Loucy (cell line): ENCODE data around the gene ZNRF3.
A peak's percentile ranks its signal among the peaks of the same experiment; 100 is the strongest.

Experiments
- H2AFZ ChIP-seq: fragments of 200-600 bp; sonication (generic); 2 replicates; pipeline ENCODE4 v1.6.0; 2016; ENCODE audit warnings: antibody characterized with exemption, mild to moderate bottlenecking, low read length, moderate library complexity
- H3F3A ChIP-seq: fragments of 200-600 bp; 2 replicates; pipeline ENCODE4 v1.6.0; 2016; ENCODE audit warnings: antibody characterized with exemption, low read depth, mild to moderate bottlenecking
- H3K27me3 ChIP-seq: fragments of 200-600 bp; sonication (generic); 2 replicates; pipeline ENCODE4 v1.6.1; 2014; ENCODE audit warnings: low read length, mild to moderate bottlenecking; ENCODE audit not compliant: insufficient read depth, poor library complexity, severe bottlenecking
- H3K36me3 ChIP-seq: fragments of 200-600 bp; sonication (generic); 2 replicates; pipeline ENCODE4 v1.6.1; 2016; ENCODE audit warnings: low read length; ENCODE audit not compliant: insufficient read depth
- H3K4me1 ChIP-seq: fragments of 200-600 bp; sonication (generic); 2 replicates; pipeline ENCODE4 v1.5.1; 2014; ENCODE audit warnings: low read length, mild to moderate bottlenecking; ENCODE audit not compliant: insufficient read depth, poor library complexity, severe bottlenecking
- H3K4me2 ChIP-seq: fragments of 200-600 bp; sonication (generic); 2 replicates; pipeline ENCODE4 v1.6.0; 2014; ENCODE audit warnings: antibody characterized with exemption, low read length, low read depth, mild to moderate bottlenecking; ENCODE audit not compliant: poor library complexity, severe bottlenecking
- H3K4me3 ChIP-seq: fragments of 200-600 bp; sonication (generic); 2 replicates; pipeline ENCODE4 v1.5.1; 2014; ENCODE audit warnings: low read length, mild to moderate bottlenecking, mixed read lengths; ENCODE audit not compliant: poor library complexity, severe bottlenecking
- H3K79me2 ChIP-seq: fragments of 200-600 bp; sonication (generic); 2 replicates; pipeline ENCODE4 v1.6.1; 2014; ENCODE audit warnings: low read length; ENCODE audit not compliant: insufficient read depth
- H3K9ac ChIP-seq: fragments of 200-600 bp; sonication (generic); 2 replicates; pipeline ENCODE4 v1.6.0; 2014; ENCODE audit warnings: mild to moderate bottlenecking, low read depth, low read length, moderate library complexity; ENCODE audit not compliant: poor library complexity, severe bottlenecking
- H3K9me2 ChIP-seq: fragments of 200-600 bp; sonication (generic); replicated peaks from 2 replicates; pipeline ENCODE4 v1.6.1; 2016; ENCODE audit warnings: low read depth, low read length, mixed read lengths
- H3K9me3 ChIP-seq: fragments of 200-600 bp; sonication (generic); 2 replicates; pipeline ENCODE4 v1.6.1; 2014; ENCODE audit warnings: mild to moderate bottlenecking, antibody characterized with exemption, low read length, low read depth; ENCODE audit not compliant: insufficient read depth
- H4K20me1 ChIP-seq: fragments of 200-600 bp; sonication (generic); 2 replicates; pipeline ENCODE4 v1.6.0; 2014; ENCODE audit warnings: antibody characterized with exemption, low read length, mild to moderate bottlenecking; ENCODE audit not compliant: insufficient read depth, poor library complexity, severe bottlenecking
- CTCF ChIP-seq: fragments of 200-600 bp; sonication (generic); conservative IDR thresholded peaks from 2 replicates; pipeline ENCODE4 v1.5.1; 2014; ENCODE audit warnings: mild to moderate bottlenecking, antibody characterized with exemption, low read length
- EZH2phosphoT487 ChIP-seq: fragments of 200-600 bp; IDR thresholded peaks from 2 replicates; pipeline ENCODE4 v1.6.1; 2018; ENCODE audit warnings: antibody characterized with exemption, mild to moderate bottlenecking, moderate library complexity, borderline replicate concordance

ZNRF3 gene

GRCh38 chr22:28956506-28956905 is 73.1 kb downstream of the ZNRF3 start:
- peaks cover 29% of the 10 kb centered on the region for H3K27me3 ChIP-seq
- no peaks in the 10 kb centered on the region for H3K9me3 ChIP-seq
- H3K4me2 ChIP-seq: peak overlapping the region; percentile 53
- no peaks in the 10 kb centered on the region for H3K36me3 ChIP-seq
- H3K9me2 ChIP-seq: no peaks in the 10 kb centered on the region
- peak overlapping the region; percentile 18 for H3K4me3 ChIP-seq
- H3K4me1 ChIP-seq: peaks cover 23% of the 10 kb centered on the region
- no peak overlapping the region for H2AFZ ChIP-seq
- TF ChIP-seq CTCF (no peak), EZH2phosphoT487 (no peak)
- no peaks in the 10 kb centered on the region; the same call in 1 of the 2 replicates for H3K79me2 ChIP-seq
- peaks cover 76% of the 10 kb centered on the region for H4K20me1 ChIP-seq
- H3K9ac ChIP-seq: peak overlapping the region; percentile 25
- H3F3A ChIP-seq: no peaks in the 10 kb centered on the region

- peaks cover 74% of the 10 kb centered on the region for H4K20me1 ChIP-seq
- H3K4me2 ChIP-seq: no peak overlapping the region
- H3K9ac ChIP-seq: no peak overlapping the region
- peaks cover 18% of the 10 kb centered on the region for H3K27me3 ChIP-seq
- no peaks in the 10 kb centered on the region for H3F3A ChIP-seq
- H3K4me1 ChIP-seq: peaks cover 45% of the 10 kb centered on the region
- no peaks in the 10 kb centered on the region; the same call in 1 of the 2 replicates for H3K79me2 ChIP-seq
- H2AFZ ChIP-seq: no peak overlapping the region
- no peaks in the 10 kb centered on the region for H3K9me3 ChIP-seq
- H3K36me3 ChIP-seq: no peaks in the 10 kb centered on the region
- no peak for TF ChIP-seq EZH2phosphoT487
- no peak for TF ChIP-seq CTCF
- no peak overlapping the region for H3K4me3 ChIP-seq
- no peaks in the 10 kb centered on the region for H3K9me2 ChIP-seq
Observed at GRCh38 chr22:28958611-28959010, 75.2 kb downstream of the ZNRF3 start.

- TF ChIP-seq EZH2phosphoT487 (no peak), CTCF (no peak)
- peak overlapping the region; percentile 24 for H3K4me2 ChIP-seq
- H3K79me2 ChIP-seq: no peaks in the 10 kb centered on the region
- H3K27me3 ChIP-seq: peaks cover 6% of the 10 kb centered on the region
- H3K4me3 ChIP-seq: no peak overlapping the region
- H4K20me1 ChIP-seq: peaks cover 48% of the 10 kb centered on the region
- H3K9me2 ChIP-seq: no peaks in the 10 kb centered on the region
- no peak overlapping the region for H3K9ac ChIP-seq
- H3K9me3 ChIP-seq: no peaks in the 10 kb centered on the region
- H3F3A ChIP-seq: no peaks in the 10 kb centered on the region
- H3K36me3 ChIP-seq: no peaks in the 10 kb centered on the region
- peaks cover 37% of the 10 kb centered on the region for H3K4me1 ChIP-seq
- no peak overlapping the region for H2AFZ ChIP-seq
Observed at GRCh38 chr22:28962042-28962554, 78.7 kb downstream of the ZNRF3 start.
